ENCODE results near the gene PRICKLE2. TPM values are rescaled to one million over a fixed set of nuclear protein-coding genes. Genes with fewer than 3 reads are reported as not detected.

The PRICKLE2 gene
- total and polyA plus RNA-seq, 2 experiments from 2014 or later = 1.1 to 12.5 TPM

DNA sequence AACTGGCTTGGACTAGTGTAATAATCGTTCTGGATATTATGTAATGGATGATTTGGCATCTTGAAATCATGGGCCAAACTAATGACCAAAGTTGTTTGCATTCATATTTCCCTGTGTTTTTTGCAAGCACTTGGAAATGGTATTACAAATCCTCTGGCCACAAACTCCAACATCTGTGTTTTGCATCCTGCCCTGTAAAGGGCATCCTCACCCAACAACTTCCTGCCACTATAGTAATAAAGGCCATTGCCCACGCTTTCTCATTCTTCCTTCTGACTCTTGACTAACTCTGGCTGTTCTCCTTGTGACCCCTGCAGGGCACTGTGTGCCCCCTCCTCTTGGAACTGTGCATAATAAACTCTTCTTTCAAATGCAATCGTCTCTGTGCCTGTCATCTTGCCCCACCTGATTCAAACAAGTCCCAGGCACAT is 176.6 kb downstream of the PRICKLE2 start:
- H3K36me3 Mint-ChIP-seq (ENCODE audit: low read depth) = no peaks in the 10 kb centered on the region
- Histone ChIP-seq H3K27ac (ENCODE audit: low read depth) (no peak overlapping the region), H3K79me2 (replicated peaks; ENCODE audit: insufficient read depth) (no peaks in the 10 kb centered on the region), H3F3A (replicated peaks; ENCODE audit: low read depth) (no peaks in the 10 kb centered on the region), H3K4me3 (no peak overlapping the region), H3K36me3 (ENCODE audit: insufficient read depth) (no peaks in the 10 kb centered on the region), H3K9me2 (ENCODE audit: insufficient read depth) (no peaks in the 10 kb centered on the region), H4K20me1 (replicated peaks; ENCODE audit: insufficient read depth) (no peaks in the 10 kb centered on the region), H3K4me1 (ENCODE audit: insufficient read depth) (peaks cover 27% of the 10 kb centered on the region), H3K4me2 (peak overlapping the region; percentile 61), H3K27me3 (ENCODE audit: insufficient read depth) (no peaks in the 10 kb centered on the region), H2AFZ (peak overlapping the region; percentile 84; the same call in 1 of the 2 replicates)
- ATAC-seq (peak; percentile 49), DNase-seq (ENCODE audit: low spot score) (peak; percentile 22)
- no peaks in the 10 kb centered on the region for H3K9me3 Mint-ChIP-seq
- TF ChIP-seq, protein P1, sequence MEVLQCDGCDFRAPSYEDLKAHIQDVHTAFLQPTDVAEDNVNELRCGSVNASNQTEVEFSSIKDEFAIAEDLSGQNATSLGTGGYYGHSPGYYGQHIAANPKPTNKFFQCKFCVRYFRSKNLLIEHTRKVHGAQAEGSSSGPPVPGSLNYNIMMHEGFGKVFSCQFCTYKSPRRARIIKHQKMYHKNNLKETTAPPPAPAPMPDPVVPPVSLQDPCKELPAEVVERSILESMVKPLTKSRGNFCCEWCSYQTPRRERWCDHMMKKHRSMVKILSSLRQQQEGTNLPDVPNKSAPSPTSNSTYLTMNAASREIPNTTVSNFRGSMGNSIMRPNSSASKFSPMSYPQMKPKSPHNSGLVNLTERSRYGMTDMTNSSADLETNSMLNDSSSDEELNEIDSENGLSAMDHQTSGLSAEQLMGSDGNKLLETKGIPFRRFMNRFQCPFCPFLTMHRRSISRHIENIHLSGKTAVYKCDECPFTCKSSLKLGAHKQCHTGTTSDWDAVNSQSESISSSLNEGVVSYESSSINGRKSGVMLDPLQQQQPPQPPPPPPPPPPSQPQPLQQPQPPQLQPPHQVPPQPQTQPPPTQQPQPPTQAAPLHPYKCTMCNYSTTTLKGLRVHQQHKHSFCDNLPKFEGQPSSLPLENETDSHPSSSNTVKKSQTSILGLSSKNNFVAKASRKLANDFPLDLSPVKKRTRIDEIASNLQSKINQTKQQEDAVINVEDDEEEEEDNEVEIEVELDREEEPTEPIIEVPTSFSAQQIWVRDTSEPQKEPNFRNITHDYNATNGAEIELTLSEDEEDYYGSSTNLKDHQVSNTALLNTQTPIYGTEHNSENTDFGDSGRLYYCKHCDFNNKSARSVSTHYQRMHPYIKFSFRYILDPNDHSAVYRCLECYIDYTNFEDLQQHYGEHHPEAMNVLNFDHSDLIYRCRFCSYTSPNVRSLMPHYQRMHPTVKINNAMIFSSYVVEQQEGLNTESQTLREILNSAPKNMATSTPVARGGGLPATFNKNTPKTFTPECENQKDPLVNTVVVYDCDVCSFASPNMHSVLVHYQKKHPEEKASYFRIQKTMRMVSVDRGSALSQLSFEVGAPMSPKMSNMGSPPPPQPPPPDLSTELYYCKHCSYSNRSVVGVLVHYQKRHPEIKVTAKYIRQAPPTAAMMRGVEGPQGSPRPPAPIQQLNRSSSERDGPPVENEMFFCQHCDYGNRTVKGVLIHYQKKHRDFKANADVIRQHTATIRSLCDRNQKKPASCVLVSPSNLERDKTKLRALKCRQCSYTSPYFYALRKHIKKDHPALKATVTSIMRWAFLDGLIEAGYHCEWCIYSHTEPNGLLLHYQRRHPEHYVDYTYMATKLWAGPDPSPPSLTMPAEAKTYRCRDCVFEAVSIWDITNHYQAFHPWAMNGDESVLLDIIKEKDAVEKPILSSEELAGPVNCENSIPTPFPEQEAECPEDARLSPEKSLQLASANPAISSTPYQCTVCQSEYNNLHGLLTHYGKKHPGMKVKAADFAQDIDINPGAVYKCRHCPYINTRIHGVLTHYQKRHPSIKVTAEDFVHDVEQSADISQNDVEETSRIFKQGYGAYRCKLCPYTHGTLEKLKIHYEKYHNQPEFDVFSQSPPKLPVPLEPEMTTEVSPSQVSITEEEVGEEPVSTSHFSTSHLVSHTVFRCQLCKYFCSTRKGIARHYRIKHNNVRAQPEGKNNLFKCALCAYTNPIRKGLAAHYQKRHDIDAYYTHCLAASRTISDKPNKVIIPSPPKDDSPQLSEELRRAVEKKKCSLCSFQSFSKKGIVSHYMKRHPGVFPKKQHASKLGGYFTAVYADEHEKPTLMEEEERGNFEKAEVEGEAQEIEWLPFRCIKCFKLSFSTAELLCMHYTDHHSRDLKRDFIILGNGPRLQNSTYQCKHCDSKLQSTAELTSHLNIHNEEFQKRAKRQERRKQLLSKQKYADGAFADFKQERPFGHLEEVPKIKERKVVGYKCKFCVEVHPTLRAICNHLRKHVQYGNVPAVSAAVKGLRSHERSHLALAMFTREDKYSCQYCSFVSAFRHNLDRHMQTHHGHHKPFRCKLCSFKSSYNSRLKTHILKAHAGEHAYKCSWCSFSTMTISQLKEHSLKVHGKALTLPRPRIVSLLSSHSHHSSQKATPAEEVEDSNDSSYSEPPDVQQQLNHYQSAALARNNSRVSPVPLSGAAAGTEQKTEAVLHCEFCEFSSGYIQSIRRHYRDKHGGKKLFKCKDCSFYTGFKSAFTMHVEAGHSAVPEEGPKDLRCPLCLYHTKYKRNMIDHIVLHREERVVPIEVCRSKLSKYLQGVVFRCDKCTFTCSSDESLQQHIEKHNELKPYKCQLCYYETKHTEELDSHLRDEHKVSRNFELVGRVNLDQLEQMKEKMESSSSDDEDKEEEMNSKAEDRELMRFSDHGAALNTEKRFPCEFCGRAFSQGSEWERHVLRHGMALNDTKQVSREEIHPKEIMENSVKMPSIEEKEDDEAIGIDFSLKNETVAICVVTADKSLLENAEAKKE (CRISPR knock-in tag; IDR thresholded peaks at IDR 0.05) = no peak
- H3K4me3 Mint-ChIP-seq = no peak overlapping the region; the same call in 2 of the 3 replicates
- H3K4me1 Mint-ChIP-seq = peaks cover 30% of the 10 kb centered on the region
- no peaks in the 10 kb centered on the region for H3K27me3 Mint-ChIP-seq (ENCODE audit: insufficient read depth, low read depth, poor library complexity)
- H3K27ac Mint-ChIP-seq = no peak overlapping the region

DNA sequence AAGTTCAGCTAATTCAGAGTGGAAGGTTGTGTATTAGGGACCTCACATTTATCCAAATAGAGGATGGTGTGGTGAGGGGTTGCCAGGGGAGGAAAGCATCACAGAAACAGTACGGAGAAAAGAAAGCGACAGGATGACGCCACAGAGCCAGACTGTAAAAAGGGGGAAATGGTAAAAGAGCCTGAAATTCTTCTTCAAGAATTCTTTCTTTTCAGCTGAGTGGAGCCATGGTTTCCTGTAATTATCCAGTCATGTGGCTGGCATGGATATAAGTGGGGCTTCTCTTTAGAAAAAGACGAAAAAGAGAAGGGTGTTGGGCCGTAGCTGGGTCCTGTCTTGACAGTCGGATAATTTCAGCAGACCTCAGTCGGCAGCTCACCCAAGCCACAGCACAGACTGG is 177.5 kb downstream of the PRICKLE2 start:
- no peak overlapping the region for H3K4me3 ChIP-seq
- H3K4me3 Mint-ChIP-seq = no peak overlapping the region
- no peaks in the 10 kb centered on the region for H4K20me1 ChIP-seq (replicated peaks; ENCODE audit: insufficient read depth)
- H3K4me1 Mint-ChIP-seq = peaks cover 30% of the 10 kb centered on the region
- no peak overlapping the region for H3K27ac ChIP-seq (ENCODE audit: low read depth)
- H3F3A ChIP-seq (replicated peaks; ENCODE audit: low read depth) = no peaks in the 10 kb centered on the region
- no peaks in the 10 kb centered on the region for H3K36me3 ChIP-seq (ENCODE audit: insufficient read depth)
- ATAC-seq (no peak), DNase-seq (ENCODE audit: low spot score) (no peak)
- no peaks in the 10 kb centered on the region for H3K27me3 Mint-ChIP-seq (ENCODE audit: insufficient read depth, low read depth, poor library complexity)
- 0 out of 2 replicates have a peak overlapping the region, but pooled peaks have one; percentile 34 for H3K4me2 ChIP-seq
- H3K9me3 Mint-ChIP-seq = no peaks in the 10 kb centered on the region
- H3K27me3 ChIP-seq (ENCODE audit: insufficient read depth) = no peaks in the 10 kb centered on the region
- H3K27ac Mint-ChIP-seq = no peak overlapping the region
- H3K9me2 ChIP-seq (ENCODE audit: insufficient read depth) = no peaks in the 10 kb centered on the region
- peaks cover 25% of the 10 kb centered on the region for H3K4me1 ChIP-seq (ENCODE audit: insufficient read depth)
- H2AFZ ChIP-seq = peak overlapping the region; percentile 84
- H3K36me3 Mint-ChIP-seq (ENCODE audit: low read depth) = no peaks in the 10 kb centered on the region
- no peaks in the 10 kb centered on the region for H3K79me2 ChIP-seq (replicated peaks; ENCODE audit: insufficient read depth)
- TF ChIP-seq JUNB (IDR thresholded peaks at IDR 0.05; ENCODE audit: unreplicated experiment) (no peak), POLR2AphosphoS5 (IDR thresholded peaks at IDR 0.05; ENCODE audit: low read depth) (no peak), EZH2phosphoT487 (IDR thresholded peaks at IDR 0.05; ENCODE audit: unreplicated experiment) (no peak)
- TF ChIP-seq, protein P2, sequence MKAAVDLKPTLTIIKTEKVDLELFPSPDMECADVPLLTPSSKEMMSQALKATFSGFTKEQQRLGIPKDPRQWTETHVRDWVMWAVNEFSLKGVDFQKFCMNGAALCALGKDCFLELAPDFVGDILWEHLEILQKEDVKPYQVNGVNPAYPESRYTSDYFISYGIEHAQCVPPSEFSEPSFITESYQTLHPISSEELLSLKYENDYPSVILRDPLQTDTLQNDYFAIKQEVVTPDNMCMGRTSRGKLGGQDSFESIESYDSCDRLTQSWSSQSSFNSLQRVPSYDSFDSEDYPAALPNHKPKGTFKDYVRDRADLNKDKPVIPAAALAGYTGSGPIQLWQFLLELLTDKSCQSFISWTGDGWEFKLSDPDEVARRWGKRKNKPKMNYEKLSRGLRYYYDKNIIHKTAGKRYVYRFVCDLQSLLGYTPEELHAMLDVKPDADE (IDR thresholded peaks at IDR 0.05) = no peak
- TF ChIP-seq, protein P1 (CRISPR knock-in tag; IDR thresholded peaks at IDR 0.05) = no peak

Data from GM23338 (cell line).